IgD-negative memory B cell (primary cell): ENCODE results near the gene ACACA. TPM values are rescaled to one million over a fixed set of nuclear protein-coding genes. Genes with fewer than 3 reads are reported as not detected.
"Not testable (repeated sequence)": the region's sequence is repeated elsewhere in the genome, so short reads cannot be mapped to it uniquely, and the experiment has no call there.

ENCODE experiments used
- H3K27ac Mint-ChIP-seq, 3 donors: one replicate each; pipeline ENCODE4 v1.8.0; 2020 to 2022; ENCODE audit warnings: mild to moderate bottlenecking in 3 of 3, mixed read lengths in 3 of 3, moderate library complexity in 1 of 3
- H3K27me3 Mint-ChIP-seq: one replicate; pipeline ENCODE4 v1.8.0; 2021; ENCODE audit warnings: mixed read lengths
- H3K36me3 Mint-ChIP-seq: one replicate; pipeline ENCODE4 v1.8.0; 2020; ENCODE audit warnings: mild to moderate bottlenecking, mixed read lengths
- H3K4me1 Mint-ChIP-seq, 3 donors: one replicate each; pipeline ENCODE4 v1.8.0; 2020 to 2022; ENCODE audit warnings: mixed read lengths in 3 of 3, mild to moderate bottlenecking in 1 of 3
- H3K4me3 Mint-ChIP-seq, 4 donors: one replicate each; pipeline ENCODE4 v1.8.0; 2020 to 2022; ENCODE audit warnings: mild to moderate bottlenecking in 4 of 4, mixed read lengths in 4 of 4, moderate library complexity in 3 of 4
- H3K9me3 Mint-ChIP-seq, 3 donors: one replicate each; pipeline ENCODE4 v1.8.0; 2020 to 2021; ENCODE audit warnings: mixed read lengths in 3 of 3, mild to moderate bottlenecking in 1 of 3
- polyA plus RNA-seq: library from polyadenylated mRNA; unstranded; fragments of 300-500 nt; fragmentation: Illumina TruSeq; gene quantifications from one replicate; pipeline ENCODE4 v1.2.3, GENCODE V29; 2021

Gene ACACA
- polyA plus RNA-seq, 1 donor from 2014 or later = 6.0 TPM

DNA sequence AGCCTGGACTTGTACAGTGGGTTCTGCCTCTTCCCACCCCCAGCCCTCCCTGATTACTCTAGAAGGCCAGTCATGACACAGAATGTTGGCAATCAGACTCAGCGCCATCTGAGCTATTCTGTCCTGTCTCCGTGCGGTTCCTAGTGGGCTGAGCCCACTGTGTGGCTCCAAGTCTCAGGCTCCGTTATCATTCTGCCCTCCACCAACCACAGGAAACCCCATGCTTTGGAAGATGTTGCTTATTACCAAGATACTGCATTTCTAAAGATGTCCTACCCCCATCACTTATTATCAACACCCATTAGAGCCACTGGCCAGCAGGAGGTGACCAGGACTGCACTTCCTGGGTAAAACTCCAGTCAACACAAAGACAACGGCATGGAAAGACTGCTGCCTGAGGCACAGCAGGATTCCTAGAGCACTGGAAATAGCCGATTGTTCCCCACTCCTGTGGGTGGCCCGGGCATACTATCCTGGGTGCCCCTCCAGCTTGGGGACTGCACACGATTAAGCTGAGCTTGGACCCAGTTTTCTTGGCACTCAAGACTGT, 324.2 kb downstream of the ACACA start:
- Mint-ChIP-seq H3K4me3 (no peak overlapping the region), H3K27me3 (peaks cover 4% of the 10 kb centered on the region), H3K9me3 (peaks cover 7 to 8% (median 8%) of the 10 kb centered on the region in 3 donors), H3K36me3 (peaks cover 15% of the 10 kb centered on the region), H3K4me1 (no peaks in the 10 kb centered on the region), H3K27ac (no peak overlapping the region)

DNA sequence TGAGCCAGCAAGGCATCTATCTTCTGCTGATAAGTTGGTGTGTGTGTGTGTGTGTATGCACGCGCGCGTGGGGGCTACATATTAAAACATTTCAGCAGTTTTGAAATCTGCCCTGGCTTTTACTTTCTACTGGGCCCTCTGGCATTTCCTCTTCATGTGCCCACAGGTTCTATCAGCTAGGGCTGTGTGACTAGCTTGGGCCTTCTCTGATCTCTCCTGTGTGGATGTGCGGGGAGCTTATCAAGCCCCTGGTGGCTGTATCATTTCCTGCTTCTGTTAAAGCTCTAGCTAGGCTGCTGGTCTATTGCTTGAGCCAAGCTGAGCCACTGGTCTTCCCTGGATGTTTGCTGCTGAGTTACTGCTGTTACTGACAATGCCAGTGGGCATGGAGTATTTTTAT, 325.3 kb downstream of the ACACA start:
- Mint-ChIP-seq H3K4me3 (no peak overlapping the region), H3K9me3 (peaks cover 7 to 8% (median 8%) of the 10 kb centered on the region in 3 donors), H3K27ac (peak overlapping the region in 1 of 3 donors; percentile 12), H3K27me3 (peaks cover 4% of the 10 kb centered on the region), H3K4me1 (no peaks in the 10 kb centered on the region), H3K36me3 (peaks cover 6% of the 10 kb centered on the region)

DNA sequence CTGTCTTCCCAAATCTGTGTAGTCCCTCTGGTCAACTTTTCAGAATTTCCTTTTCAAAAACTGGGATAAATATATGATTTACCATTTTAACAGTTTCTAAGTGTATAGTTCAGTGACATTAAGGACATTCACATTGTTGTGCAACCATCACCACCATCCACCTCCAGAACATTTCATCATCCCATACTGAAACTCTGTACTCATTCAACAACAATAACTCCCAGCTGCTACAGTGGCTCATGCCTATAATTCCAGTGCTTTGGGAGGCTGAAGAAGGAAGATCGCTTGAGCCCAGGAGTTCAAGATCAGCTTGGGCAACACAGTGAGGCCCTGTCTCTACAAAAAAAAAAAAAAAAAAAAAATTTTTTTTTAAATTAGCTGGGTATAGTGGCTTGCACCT, 326.9 kb downstream of the ACACA start:
- peaks cover 6% of the 10 kb centered on the region for H3K27me3 Mint-ChIP-seq
- H3K9me3 Mint-ChIP-seq = peaks cover 7 to 8% (median 8%) of the 10 kb centered on the region in 3 donors
- no peaks in the 10 kb centered on the region for H3K4me1 Mint-ChIP-seq
- H3K4me3 Mint-ChIP-seq = no peak overlapping the region
- peaks cover 2% of the 10 kb centered on the region for H3K36me3 Mint-ChIP-seq
- no peak overlapping the region for H3K27ac Mint-ChIP-seq

DNA sequence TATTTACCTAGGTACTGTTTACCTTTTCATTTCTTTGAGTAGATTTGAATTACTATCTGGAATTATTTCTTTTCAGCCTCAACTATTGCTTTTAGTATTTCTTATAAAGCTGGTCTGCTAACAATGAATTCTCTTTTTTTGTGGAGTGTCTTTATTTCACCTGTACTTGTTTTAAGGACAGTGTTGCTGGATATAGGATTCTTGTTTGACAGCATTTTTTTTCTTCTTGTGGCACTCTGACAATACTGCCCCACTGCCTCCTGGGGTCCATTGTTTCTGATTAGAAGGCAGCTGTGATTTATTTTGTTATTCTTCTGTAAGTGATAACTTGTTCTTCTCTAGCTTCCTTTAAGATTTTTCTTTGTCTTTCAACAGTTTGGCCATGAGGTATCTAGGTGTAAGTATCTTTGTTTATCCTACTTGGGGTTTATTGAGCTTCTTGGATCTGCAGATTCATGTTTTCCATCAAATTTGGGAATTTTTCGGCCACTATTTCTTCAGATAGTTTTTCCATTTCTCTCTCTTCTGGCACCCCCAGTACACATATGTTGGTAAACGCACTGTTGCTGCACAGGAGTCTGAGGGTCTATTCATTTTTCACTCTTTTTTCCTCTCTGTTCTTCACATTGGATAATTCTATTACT, 327.4 kb downstream of the ACACA start:
- Mint-ChIP-seq H3K27ac (peak overlapping the region in 1 of 3 donors; percentile 13), H3K27me3 (peaks cover 6% of the 10 kb centered on the region), H3K36me3 (peaks cover 2% of the 10 kb centered on the region), H3K4me3 (no peak overlapping the region), H3K4me1 (no peaks in the 10 kb centered on the region), H3K9me3 (peaks cover 7 to 8% (median 8%) of the 10 kb centered on the region in 3 donors)

DNA sequence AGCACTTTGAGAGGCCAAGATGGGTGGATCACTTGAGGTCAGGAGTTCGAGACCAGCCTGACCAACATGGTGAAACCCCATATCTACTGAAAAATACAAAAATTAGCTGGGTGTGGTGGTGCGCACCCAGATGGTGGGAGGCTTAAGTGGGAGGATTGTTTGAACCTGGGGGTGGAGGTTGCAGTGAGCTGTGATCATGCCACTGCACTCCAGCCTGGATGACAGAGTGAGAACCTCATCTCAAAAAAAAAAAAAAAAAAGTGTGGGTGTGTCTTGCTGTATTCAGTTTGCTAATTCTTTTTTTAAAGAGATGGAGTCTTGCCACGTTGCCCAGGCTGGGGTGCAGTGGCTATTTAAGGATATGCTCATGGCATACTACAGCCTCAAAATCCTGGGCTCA, 333.2 kb downstream of the ACACA start:
- not testable (repeated sequence) for H3K36me3 Mint-ChIP-seq, H3K27ac Mint-ChIP-seq, H3K9me3 Mint-ChIP-seq, H3K4me3 Mint-ChIP-seq, H3K27me3 Mint-ChIP-seq, H3K4me1 Mint-ChIP-seq

DNA sequence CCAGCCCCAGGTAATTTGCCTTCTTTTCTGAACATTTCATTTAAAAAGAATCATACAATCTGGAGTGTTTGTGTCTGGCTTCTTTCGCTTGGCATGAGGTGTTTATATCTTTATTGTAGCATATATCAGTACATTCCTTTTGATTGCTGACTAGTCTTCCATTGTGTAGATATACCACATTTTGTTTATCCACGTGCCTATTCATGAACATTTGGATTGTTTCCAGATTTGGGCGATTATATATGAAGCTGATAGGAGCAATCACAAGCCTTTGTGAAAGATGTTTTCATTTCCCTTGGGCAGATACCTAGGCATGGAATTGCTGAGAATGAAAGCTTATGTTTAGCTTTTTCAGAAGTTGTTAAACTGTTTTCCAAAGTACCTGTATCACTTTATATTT, 337.5 kb downstream of the ACACA start:
- Mint-ChIP-seq H3K27ac (no peak overlapping the region), H3K4me1 (peaks cover 0 to 2% (median 0%) of the 10 kb centered on the region in 3 donors), H3K36me3 (no peaks in the 10 kb centered on the region), H3K27me3 (peaks cover 4% of the 10 kb centered on the region), H3K9me3 (no peaks in the 10 kb centered on the region), H3K4me3 (no peak overlapping the region)

DNA sequence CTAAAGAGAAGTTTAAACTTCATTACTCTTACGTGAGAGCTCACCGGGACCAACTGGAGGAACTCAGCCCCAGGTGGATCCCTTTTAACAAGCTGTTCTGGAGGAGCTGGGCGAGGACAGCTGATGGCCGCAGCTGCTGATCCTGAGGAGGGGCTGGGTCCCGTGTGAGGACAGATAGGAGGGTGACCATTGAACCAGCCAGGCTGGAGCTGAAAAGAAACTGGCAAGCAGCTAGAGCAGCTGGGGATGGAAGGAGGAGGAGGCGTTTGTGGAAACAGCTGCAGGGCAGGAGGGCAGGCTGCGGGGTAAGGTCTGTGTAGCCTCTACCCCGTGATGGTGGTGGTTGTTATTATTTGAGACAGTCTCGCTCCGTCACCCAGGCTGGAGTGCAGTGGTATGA, 338.4 kb downstream of the ACACA start:
- H3K36me3 Mint-ChIP-seq = no peaks in the 10 kb centered on the region
- H3K4me1 Mint-ChIP-seq = peaks cover 0 to 2% (median 0%) of the 10 kb centered on the region in 3 donors
- H3K4me3 Mint-ChIP-seq = no peak overlapping the region
- H3K27ac Mint-ChIP-seq = no peak overlapping the region
- peaks cover 4% of the 10 kb centered on the region for H3K27me3 Mint-ChIP-seq
- H3K9me3 Mint-ChIP-seq = no peaks in the 10 kb centered on the region

DNA sequence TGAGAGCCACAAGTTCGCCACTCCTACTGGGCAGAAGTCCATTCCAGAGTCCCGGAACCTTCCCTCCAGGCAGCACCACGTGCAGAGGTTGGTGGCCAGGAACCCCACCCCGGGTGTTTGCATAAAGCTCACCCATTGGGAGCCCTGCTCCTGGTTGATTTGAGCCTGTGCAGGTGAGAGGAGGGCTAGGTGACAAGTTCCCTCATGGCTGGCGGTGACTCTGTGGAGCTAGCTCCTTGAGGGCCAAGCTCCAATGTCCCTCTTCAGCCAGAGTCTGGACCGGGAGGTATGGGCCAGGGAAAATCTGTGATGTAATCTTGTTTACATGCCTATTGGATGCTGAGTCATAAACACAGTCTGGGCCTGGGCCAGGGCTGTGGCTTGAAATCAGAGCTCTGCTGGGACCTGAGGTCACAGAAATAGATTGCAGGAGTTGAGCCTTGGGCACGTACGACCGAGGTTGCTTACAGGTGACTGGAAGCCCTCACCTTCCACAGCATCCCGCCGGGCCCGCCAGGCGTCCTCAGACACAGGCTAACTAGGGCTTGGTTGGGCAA, 339.0 kb downstream of the ACACA start:
- Mint-ChIP-seq H3K9me3 (no peaks in the 10 kb centered on the region), H3K4me3 (no peak overlapping the region), H3K27me3 (peaks cover 4% of the 10 kb centered on the region), H3K4me1 (peaks cover 0 to 2% (median 0%) of the 10 kb centered on the region in 3 donors), H3K36me3 (no peaks in the 10 kb centered on the region), H3K27ac (no peak overlapping the region)

DNA sequence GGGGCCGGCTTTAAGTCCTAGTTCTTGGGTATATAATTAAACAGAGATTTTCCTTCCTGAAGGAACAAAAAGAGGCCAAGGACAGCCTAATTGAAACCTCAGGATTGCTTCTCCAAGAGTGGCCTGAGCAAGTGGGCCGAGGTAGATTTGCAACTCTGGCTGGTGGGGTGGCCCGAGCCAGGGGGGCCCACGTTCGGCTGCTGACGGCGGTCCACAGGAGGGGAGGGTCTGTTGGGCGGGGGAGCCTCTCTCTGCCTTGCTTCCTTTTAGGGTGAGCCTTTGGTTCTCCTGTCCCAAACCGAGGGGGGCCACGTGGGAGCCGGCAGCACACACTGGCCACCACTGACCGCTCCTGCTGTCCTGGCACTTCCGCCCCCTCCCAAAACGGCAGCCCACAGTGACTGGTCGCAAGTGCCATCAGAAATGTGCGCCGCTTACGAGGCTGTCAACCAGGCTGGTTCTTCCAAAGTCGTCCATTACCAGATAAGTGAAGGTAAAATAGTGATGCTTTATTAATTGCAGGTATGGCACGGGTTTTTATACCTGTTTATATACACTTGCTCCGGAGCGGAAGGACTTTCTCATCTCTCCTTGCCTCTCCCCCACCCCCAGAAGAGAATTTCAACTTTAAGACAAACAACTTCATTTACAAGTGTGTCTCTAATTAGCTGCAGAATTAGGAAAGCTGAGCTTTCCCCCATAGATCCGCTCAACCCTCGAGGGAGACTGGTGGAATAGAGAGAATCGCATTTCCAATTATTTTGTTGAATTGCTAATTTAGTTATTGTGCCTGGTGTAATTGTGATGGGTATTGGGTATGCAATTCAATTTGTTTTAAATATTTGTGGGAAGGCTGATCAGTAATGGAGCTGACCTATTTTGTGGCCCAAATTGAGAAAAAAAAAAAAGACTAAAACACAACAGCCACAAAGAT, 340.0 kb downstream of the ACACA start:
- peaks cover 0 to 2% (median 0%) of the 10 kb centered on the region in 3 donors for H3K4me1 Mint-ChIP-seq
- H3K27me3 Mint-ChIP-seq = peaks cover 4% of the 10 kb centered on the region
- H3K9me3 Mint-ChIP-seq = no peaks in the 10 kb centered on the region
- H3K36me3 Mint-ChIP-seq = no peaks in the 10 kb centered on the region
- no peak overlapping the region for H3K27ac Mint-ChIP-seq
- H3K4me3 Mint-ChIP-seq = no peak overlapping the region

DNA sequence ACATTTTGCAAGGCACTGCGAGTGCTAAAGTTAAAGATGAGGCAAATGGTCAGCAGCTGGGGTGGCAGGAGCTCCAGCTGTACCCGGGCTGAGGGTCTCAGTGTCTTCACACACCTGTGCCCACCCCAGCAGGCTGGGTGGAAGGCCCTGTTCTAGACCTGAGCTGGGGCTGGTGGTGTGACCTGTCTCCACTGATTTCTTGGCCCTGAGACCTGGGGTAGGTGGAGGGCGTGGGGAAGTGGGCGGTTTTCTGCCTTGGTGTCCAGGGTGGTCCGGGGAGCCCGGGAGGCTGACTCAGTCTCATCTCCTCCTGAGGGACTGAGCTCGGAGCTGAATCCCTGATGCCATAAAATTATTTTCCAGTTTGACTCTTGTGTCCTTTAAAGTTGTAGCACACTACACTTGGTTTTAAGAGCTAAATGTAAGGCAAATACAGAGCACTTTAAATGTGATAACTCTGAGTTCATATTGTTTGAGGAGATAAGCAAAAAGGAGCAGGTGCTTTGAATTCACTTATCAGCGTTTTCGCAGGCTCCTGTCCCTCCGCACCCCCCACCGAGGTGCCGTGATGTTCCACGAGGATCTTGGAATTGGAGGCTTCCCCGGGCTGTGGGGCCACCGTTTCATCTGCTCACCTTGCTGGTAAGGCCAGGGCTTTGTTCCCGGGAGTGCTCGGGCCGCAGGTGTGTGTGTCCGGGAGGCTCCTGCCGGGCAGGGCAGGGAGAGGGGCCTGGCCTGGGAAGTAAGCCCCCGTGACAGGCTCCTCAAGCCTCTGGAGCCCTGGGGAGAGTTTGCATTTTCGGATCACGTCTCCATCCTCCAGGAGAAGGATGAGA, 340.9 kb downstream of the ACACA start:
- Mint-ChIP-seq H3K27me3 (peaks cover 4% of the 10 kb centered on the region), H3K36me3 (no peaks in the 10 kb centered on the region), H3K9me3 (no peaks in the 10 kb centered on the region), H3K4me1 (peaks cover 0 to 2% (median 0%) of the 10 kb centered on the region in 3 donors), H3K4me3 (no peak overlapping the region), H3K27ac (no peak overlapping the region)

DNA sequence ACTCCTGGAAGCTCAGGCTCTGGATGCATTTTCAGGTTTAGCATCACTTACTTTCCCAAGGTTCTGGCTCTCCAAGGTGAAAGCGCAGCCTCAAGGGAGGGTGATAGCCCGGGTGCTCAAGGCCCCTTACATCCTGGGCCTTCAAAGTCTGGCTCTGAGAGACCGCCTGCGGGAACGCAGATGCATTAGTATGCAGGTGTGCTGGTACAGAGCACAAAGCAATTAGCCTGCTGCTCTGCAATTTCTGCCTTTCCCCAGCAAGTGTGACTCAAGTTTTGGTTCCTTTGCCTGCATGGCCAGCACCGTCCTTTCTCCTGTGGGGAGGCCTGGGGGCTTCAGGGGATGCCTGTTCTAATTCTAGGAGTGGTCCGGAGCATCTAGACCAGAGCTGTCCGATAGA, 341.7 kb downstream of the ACACA start:
- Mint-ChIP-seq H3K4me1 (peaks cover 0 to 2% (median 0%) of the 10 kb centered on the region in 3 donors), H3K9me3 (no peaks in the 10 kb centered on the region), H3K27me3 (peaks cover 4% of the 10 kb centered on the region), H3K36me3 (peaks cover 2% of the 10 kb centered on the region), H3K27ac (no peak overlapping the region), H3K4me3 (no peak overlapping the region)

DNA sequence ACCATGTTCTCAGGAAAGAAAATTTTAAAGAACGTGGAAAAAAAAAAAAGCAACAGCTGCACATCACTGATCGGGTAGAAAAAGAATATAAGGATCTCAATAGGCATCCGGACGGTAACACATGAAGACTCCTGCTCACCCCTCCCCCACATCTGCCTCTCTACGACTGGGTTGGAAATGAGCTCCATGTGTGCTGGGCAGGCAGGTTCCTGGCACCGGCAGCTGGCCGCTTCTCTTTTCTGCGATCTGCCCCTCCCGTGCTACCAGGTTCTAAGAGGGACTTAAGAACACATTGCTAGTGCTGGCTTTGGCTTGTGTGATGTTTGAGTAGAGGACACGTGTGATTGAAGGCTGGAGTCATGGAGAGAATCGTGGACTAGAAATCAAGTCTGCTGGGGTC, 342.4 kb downstream of the ACACA start:
- Mint-ChIP-seq H3K27me3 (peaks cover 4% of the 10 kb centered on the region), H3K4me3 (no peak overlapping the region), H3K27ac (no peak overlapping the region), H3K36me3 (peaks cover 2% of the 10 kb centered on the region), H3K4me1 (peaks cover 0 to 2% (median 0%) of the 10 kb centered on the region in 3 donors), H3K9me3 (no peaks in the 10 kb centered on the region)

DNA sequence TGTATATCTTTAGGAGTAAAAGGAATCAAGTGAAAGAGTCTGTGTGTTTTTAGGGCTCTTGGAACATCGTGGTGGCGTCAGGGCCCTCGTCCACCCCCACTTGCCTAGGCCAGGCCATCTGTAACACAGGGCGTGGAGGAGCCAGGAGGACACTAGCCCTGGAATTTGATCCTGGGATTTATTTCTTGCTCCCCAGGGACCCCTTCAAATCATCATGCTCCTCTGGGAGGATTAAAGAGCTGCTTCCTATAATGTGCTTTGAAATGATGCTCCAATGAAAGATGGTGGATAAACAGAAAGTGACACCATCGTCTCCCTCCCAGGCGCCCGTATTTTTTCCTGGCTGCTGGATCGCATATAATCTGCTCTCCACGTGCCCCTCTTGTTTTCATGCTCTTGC, 344.6 kb downstream of the ACACA start:
- H3K27ac Mint-ChIP-seq = peak overlapping the region in 1 of 3 donors; percentile 74
- H3K9me3 Mint-ChIP-seq = no peaks in the 10 kb centered on the region
- H3K27me3 Mint-ChIP-seq = peaks cover 4% of the 10 kb centered on the region
- H3K36me3 Mint-ChIP-seq = peaks cover 6% of the 10 kb centered on the region
- H3K4me3 Mint-ChIP-seq = no peak overlapping the region
- peaks cover 0 to 2% (median 0%) of the 10 kb centered on the region in 3 donors for H3K4me1 Mint-ChIP-seq

DNA sequence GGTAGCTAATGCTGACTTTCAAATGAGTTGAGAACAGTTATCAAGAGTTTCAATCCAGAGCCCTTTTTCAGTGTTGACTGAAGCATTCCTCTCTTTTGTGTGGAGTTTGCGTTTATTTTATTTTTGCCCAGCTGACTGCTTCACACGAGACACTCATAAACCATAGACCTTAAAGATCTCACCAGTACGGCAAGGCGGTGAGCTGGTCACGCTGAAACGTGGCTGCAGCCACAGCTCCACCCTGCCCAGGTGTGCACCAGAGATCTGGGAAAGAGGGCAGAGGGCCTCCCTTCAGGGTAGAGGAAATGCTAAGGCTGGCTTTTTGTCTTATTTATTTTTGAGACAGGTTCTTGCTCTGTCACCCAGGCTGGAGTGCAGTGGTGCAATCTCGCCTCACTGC, 345.7 kb downstream of the ACACA start:
- Mint-ChIP-seq H3K4me3 (no peak overlapping the region), H3K9me3 (no peaks in the 10 kb centered on the region), H3K27ac (no peak overlapping the region), H3K27me3 (no peaks in the 10 kb centered on the region), H3K36me3 (peaks cover 10% of the 10 kb centered on the region), H3K4me1 (no peaks in the 10 kb centered on the region)
